ENCODE measurements around the gene TTC34.
"Not testable (repeated sequence)": the region's sequence is repeated elsewhere in the genome, so short reads cannot be mapped to it uniquely, and the experiment has no call there.

Gene TTC34

GRCh38 chr1:2791027-2791760 lies 10.3 kb downstream of the TTC34 start:
- DNase-seq: no peak

GRCh38 chr1:2789986-2790581 lies 11.4 kb downstream of the TTC34 start:
- no peak for DNase-seq

GRCh38 chr1:2789164-2789985 lies 12.1 kb downstream of the TTC34 start:
- no peak for DNase-seq

- no peak for DNase-seq
Measured at GRCh38 chr1:2788506-2789163, 12.9 kb downstream of the TTC34 start.

- no peak for DNase-seq
Measured at GRCh38 chr1:2787163-2787911, 14.2 kb downstream of the TTC34 start.

GRCh38 chr1:2786329-2787162 lies 14.9 kb downstream of the TTC34 start:
- DNase-seq: no peak

- no peak for DNase-seq
Measured at GRCh38 chr1:2785631-2786328, 15.7 kb downstream of the TTC34 start.

- no peak for DNase-seq
Measured at GRCh38 chr1:2784854-2785630, 16.5 kb downstream of the TTC34 start.

GRCh38 chr1:2783435-2784397 lies 17.8 kb downstream of the TTC34 start:
- DNase-seq: no peak

GRCh38 chr1:2783069-2783434 lies 18.4 kb downstream of the TTC34 start:
- no peak for DNase-seq

GRCh38 chr1:2781627-2782026 lies 19.9 kb downstream of the TTC34 start:
- no peak for DNase-seq

GRCh38 chr1:2778220-2778592 lies 23.3 kb downstream of the TTC34 start:
- no peak for DNase-seq

- no peak for DNase-seq
Measured at GRCh38 chr1:2777424-2778219, 23.9 kb downstream of the TTC34 start.

- not testable (repeated sequence) for DNase-seq
Measured at GRCh38 chr1:2775333-2775732, 26.2 kb downstream of the TTC34 start.

GRCh38 chr1:2768052-2768451 lies 33.4 kb downstream of the TTC34 start:
- not testable (repeated sequence) for DNase-seq

- DNase-seq: not testable (repeated sequence)
Measured at GRCh38 chr1:2759433-2759832, 42.1 kb downstream of the TTC34 start.

GRCh38 chr1:2757519-2757918 lies 44.0 kb downstream of the TTC34 start:
- not testable (repeated sequence) for DNase-seq

- DNase-seq: not testable (repeated sequence)
Measured at GRCh38 chr1:2755426-2755825, 46.1 kb downstream of the TTC34 start.
